Measurements from ENCODE around the gene KRT80.

KRT80 gene

GRCh38 chr12:52126605-52127578, 64.9 kb downstream of the KRT80 start:
- no peak for DNase-seq

GRCh38 chr12:52126050-52126604, 65.7 kb downstream of the KRT80 start:
- no peak for DNase-seq

GRCh38 chr12:52125476-52125900, 66.3 kb downstream of the KRT80 start:
- no peak for DNase-seq

- DNase-seq = no peak
These were observed 68.2 kb downstream of the KRT80 start for GRCh38 chr12:52123487-52124186.

- no peak for DNase-seq
These were observed 68.9 kb downstream of the KRT80 start for GRCh38 chr12:52122904-52123303.

GRCh38 chr12:52122540-52122871, 69.3 kb downstream of the KRT80 start:
- DNase-seq = no peak

- peak; percentile 58 for DNase-seq
These were observed 69.8 kb downstream of the KRT80 start for GRCh38 chr12:52121824-52122539.

- DNase-seq = no peak
These were observed 70.6 kb downstream of the KRT80 start for GRCh38 chr12:52120951-52121823.

GRCh38 chr12:52119398-52120254, 72.2 kb downstream of the KRT80 start:
- DNase-seq = peak; percentile 48

Measured in CD4-positive, alpha-beta T cell treated with Interleukin-15 for 1 hour (primary cell).